CD4-positive, alpha-beta T cell treated with Interleukin-17A for 4 hours (primary cell): Measurements from ENCODE around the gene EIF1B.
"Not testable (repeated sequence)": the region's sequence is repeated elsewhere in the genome, so short reads cannot be mapped to it uniquely, and the experiment has no call there.

Source experiments
- DNase-seq: peaks from one replicate; pipeline ENCODE4 v3.0.0-alpha.2; 2020; ENCODE audit warnings: mixed read lengths

The EIF1B gene

DNA sequence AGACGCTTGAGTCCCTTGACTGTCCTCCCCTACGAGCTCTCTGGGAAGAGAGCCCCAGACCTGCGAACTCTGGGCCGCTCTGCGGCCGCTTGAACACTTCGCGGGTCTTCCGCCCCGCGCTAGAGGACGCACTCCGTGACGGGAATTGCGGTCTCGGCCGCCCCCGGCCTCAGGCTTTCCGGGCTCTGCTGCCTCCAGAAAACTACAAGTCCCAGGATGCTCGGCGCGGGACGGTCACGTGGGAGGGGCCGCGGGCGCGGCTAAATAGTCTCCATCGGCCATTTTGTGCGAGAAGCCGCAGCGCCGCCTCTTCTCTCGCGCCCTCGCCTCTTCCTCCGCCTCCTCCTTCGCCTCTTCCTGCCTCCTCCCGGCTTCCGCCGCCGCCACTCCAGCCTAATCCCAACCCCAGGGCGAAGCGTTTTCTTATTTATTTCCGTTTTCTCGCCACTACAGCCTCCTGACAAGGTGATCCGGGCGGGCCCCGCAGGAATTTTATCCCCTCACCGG lies at the start of gene EIF1B:
Gene EIF1B, plus strand, starts transcription at position 290 of the 507 bp plus-strand sequence. CDS start 235 bp downstream, outside the sequence.
- DNase-seq = peak; percentile 99

DNA sequence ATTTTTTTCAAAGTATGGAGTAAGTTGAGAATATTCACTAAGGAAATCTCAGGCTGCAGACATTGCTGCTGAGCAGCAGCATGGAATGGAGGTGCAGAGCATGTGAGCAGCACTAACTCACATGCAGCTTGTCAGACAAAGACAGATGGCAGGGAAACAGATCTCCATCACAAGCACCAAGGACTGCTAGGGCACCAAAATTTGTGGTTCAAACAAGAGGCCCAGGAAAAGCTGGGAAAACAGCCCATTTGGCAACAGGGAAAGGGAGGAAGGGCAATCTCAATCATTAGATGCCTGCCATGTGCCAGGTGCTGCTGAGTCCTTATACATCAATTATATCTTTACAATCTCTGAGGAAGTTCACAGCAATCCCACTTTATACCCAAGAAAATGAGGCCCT lies 47.2 kb upstream of the EIF1B start:
- no peak for DNase-seq

DNA sequence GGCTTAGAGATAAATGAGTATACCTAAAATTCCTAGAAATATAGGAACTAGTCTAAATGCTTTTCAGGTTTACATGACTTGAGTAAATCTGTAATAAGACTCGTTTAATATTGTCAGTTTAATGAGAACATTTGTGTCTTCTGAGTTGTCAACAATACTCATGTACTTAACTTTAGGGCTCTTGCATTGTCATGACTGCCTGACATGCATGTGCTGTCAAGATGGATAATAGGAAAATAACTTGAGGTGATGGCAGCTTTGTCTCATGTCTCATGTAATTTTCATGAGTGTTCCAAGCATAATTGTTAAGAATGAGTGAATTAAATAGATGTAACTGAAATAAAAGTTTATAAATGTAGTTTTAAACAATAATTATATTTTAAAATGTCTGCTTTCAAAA lies 45.1 kb upstream of the EIF1B start:
- no peak for DNase-seq

DNA sequence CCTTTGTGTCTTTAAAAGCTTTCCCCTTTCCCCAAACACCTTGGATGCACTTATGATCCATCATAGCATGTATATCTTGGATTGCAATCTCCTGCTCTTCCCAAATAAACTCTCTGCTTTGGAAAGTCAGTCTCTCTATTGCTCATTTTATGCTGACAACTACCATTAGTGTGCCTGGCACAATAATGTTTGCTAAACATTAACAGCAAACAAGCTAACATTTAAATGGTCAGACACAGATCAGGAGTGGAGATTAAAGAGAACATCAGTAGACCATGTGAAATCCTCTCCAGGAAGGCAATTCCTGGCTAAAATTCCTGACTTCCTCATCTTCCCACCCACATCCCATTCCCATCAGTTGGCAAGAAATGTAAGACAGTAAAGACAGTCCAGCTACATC lies 44.3 kb upstream of the EIF1B start:
- DNase-seq = no peak

DNA sequence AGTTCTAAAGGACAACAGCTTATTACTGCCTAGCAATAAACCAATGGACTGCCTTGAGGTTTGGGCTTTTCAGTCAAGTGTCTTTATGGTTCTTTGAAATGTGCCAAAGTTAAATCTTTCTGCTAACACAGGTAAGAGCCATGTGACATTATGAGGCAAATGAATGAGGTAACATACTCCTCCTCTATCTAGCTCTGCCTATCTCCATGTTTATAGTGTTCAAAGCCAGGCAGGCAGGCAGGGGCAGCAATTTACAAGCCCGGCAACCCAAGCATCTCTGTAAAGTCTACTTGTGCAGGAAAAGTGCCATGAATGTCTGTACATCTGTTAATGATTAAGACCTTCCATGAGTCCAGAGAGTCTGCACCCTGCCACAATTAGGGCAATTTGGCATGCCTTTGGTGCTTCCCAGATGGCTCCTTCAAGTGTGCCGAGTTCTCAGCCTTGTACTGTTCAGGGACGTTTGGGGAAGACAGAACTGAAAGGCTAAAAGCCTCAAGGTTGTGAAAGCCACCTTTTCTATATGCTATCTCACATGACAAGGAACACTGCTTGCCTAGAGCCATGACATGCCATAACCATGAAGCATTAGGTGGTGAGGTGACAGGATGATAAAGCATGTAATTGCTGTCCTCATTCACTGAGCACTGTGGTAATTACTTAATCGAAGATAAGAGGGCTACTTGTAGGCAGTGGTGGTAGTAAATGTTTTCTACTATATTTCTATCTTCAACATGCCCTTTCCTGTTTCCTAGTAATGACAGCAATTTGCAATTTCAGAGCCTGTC lies 41.4 kb upstream of the EIF1B start:
- DNase-seq = no peak

DNA sequence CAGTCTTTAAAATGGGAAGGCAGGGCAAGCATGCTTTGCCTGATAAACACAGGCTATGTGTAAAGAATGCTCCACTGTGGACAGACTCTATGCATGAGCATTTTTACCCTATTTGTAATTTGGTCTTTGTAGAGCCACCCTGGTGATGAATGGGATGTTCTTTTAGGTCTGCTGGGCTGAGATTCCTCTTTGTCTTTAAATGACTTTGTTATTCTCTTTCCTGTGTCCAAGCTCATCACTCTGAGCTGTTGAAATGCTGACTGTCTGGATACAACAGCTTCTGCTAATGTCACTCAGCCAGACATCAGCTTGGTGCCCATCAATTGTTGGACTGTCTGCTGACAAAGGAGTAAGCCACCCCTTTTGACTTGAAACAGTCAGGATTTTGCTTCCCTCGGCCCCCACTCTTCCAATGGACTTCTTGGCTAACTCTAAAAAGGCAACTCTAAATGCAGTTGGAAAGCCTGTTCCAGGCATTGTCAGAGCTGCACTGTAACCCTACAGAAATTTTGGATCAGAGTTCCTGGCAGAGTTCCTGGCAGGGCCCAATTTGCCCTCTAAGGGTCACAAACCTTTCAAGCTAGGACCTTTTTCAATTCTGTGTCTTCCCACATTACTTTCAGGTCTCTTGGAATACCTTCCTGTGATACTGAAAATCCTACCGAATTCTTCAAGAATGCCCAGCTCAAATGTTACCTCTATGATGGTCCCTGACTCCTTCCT lies 40.5 kb upstream of the EIF1B start:
- no peak for DNase-seq

DNA sequence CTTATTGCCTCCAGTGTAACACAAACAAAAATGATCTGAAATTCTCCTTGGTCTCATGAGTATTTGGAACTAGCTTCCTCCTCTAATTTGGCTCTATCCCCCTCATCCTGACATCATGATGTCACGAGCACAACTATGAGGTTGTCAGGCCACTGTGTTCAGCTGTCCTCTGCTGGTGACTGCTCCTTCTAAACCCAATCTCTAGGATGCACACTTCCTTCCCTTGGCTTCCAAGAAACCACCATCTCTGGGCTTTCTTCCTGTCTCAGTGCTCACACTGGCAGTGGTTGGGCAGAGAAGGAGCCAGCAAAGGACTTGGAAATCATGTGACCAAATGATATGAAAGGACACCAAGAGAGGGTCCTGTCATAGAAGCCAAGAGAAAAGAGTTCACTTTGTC lies 30.7 kb upstream of the EIF1B start:
- no peak for DNase-seq

DNA sequence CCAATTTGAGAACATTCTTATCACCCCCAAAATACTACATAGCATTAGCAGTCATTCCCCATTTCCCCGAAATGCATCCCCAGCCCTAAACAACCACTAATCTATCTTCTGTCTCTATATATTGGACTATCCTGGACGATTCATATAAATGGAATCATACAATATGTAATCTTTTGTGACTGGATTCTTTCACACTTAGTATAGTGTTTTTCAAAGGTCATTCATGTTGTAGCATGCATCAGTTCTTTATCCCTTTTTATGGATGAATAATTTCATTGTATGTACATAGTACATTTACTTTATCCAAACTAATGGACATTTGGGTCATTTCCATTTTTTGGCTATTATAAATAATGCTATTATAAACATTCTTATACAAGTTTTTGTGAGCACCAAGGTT lies 27.5 kb upstream of the EIF1B start:
- DNase-seq = no peak

DNA sequence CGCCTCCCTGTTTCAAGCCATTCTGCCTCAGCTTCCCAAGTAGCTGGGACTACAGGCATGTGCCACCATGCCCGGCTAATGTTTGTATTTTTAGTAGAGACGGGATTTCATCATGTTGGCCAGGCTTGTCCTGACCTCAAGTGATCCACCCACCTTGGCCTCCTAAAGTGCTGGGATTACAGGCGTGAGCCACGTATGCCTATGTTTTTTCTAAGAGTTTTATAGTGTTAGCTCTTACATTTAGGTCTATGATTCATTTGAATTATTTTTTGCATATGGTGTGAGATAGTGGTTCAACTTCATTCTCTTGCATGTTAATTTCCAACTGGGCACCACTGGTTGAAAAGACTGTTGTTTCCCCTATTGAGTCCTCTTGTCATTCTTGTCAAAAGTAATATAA lies 26.4 kb upstream of the EIF1B start:
- DNase-seq = not testable (repeated sequence)

DNA sequence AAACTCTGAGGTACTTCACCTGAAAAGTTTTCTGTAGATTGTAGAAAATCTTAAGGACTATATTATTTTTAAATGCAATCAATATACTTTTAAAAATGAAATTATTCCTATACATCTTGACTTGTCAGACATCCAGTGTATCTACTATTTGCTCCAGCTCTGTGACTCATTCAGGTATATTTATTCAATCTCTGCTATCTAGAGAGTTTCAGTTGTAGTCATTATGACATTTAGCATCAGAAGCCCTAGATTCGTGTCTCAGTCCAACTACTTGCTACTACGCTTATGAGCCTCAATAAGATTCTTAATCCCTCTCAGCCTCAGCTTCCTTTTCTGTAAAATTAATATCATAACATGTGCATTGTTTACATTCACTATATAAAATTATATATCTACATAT lies 22.3 kb upstream of the EIF1B start:
- DNase-seq = no peak

DNA sequence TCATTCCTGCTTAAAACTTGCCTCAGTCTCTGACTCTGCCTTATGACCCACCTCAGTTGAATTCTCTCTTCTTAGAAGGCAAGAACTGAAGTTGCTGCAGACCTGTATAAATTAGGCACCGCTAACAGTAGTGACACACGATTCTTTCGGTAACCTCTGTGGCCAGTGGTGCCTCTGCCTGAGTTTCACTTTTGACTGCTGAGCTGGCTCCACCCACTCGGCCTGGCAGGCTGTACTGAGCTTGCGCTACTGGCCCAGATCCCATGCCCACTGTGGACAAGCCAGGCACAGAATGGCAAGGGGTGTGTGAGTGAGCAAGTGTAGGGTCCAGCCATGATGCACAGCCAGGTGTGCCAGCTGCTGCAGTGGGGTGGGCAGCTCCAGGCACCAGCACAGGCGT lies 19.1 kb upstream of the EIF1B start:
- peak; percentile 16 for DNase-seq

DNA sequence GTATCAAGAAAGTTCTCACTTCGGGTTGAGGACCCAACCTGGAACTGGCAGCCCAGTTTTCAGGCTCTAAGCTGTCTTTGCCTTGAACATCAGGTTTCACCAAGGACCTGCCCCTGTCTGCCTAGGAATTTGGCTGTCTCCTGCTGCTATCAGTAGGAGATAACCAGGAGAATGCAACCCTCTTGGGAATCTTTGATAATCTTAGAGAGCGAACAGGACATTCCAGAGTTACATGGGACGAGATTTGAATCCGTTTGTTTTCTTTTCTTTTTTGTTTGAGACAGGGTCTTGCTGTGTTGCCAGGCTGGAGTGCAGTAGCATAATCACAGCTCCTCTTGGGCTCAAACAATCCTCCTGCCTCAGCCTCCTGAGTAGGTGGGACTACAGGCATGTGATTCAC lies 18.0 kb upstream of the EIF1B start:
- no peak for DNase-seq

DNA sequence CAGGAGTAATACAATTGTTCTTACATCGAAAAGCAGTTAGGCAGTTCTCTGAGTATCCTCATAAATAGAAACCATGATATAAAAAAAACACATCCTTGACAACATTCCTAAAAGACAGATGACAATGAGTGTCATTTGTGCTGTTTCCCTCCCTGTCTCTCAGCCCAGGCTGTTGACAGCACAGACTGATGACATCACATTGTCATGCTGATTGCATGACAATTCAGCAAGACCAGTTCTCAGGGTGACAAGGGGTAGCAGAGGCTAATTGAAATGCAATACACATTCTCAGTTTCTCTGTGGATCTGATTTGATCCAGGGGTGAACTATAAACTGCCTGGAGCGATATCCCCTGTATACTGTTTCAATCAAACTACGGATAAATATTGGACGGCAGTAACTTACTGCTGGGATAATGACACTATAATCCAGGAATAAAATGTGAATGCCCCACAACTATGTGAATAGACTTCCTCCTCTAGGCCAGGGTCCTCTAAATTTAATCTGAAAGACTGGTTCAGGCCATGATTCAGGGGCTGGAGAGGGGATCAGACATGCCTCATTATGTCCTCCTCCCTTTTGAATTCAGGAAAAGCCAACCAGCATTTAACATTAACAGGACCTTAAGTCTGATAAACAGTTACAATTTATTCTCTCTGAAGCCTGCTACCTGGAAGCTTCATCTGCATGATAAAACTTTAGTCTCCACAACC lies 16.7 kb upstream of the EIF1B start:
- no peak for DNase-seq

DNA sequence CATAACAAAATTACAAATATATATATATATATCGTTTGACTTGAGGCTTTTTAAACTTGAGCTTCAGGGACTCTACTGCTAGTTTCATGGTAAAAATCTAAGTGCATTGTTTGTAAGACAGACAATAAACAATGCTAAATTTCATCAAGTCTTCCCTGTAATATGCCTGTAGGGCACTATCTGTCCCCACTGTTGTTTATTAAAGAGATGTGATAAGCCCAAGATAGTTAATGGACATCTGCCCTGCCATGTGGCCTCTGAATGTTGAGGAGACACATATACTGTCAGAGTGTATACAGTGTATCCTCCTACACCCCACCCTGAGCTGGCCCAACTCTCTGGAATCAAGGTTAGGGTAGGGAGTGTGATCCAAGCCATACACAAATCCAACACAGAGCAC lies 15.1 kb upstream of the EIF1B start:
- no peak for DNase-seq

DNA sequence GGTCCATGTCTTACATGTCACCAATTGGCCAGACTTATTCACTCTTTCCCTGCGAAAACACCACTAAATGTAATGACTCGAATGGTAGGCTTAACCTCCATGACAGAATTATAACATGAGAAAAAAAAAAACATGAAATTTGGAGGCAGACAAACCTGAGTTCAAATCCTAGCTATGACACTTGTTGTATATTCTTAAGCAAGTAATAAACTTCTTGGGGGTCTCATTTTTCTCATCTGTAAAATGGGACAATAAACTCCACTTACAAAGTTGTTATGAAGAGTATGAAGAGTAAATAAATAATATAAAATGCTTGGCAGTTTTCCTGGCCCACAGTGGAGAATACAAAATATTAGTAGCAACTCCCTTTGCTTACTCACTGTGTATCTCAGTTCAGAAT lies 11.4 kb upstream of the EIF1B start:
- DNase-seq = no peak

DNA sequence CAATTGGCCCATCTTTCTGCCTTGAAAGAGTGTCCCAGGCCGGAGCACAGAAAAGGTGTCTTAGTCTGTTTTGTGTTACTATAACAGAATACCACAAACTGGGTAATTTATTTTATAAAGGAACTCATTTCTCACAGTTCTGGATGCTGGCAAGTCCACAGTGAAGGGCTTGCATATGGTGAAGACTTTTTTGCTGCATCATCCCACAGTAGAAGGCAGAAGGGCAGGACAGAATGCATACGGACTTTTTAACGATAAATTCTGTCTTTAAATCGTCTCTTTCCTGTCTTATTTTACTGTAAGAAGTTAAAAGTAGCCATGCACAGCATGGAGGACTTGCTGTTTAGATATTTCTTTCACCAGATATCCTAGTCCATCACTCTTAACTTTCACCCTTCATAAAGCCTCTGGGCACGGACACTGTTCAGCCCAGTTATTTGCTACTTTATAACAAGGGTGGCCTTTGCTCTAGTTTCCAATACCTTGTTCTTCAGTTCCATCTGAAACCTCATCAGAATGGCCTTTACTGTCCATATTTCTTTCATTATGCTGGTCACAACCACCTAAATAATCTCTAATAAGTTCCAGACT lies 10.3 kb upstream of the EIF1B start:
- DNase-seq = no peak

DNA sequence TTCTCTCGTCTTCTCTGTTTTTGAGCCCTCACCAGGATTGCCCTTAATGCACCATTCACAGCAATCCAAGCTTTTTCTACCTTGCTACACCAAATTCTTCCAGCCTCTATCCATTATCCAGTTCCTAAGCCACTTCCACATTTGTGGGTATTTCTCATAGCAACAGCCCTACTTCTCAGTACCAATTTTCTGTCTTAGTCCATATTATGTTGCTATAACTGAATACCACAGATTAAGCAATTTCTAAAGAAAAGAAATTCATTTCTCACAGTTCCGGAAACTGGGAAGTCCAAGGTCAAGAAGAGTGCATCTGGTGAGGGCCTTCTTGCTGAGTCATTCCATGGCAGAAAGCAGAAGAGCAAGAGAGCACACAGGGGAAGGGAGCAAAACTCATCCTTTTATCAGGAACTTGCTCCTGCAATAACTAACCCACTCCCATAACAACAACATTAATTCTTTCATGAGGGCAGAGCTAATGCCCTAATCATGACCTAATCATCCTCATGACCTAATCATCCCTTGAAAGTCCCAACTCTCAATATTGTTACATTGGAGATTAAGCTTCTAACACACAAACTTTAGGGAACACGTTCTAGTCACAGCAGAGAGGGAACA lies 9.7 kb upstream of the EIF1B start:
- no peak for DNase-seq

DNA sequence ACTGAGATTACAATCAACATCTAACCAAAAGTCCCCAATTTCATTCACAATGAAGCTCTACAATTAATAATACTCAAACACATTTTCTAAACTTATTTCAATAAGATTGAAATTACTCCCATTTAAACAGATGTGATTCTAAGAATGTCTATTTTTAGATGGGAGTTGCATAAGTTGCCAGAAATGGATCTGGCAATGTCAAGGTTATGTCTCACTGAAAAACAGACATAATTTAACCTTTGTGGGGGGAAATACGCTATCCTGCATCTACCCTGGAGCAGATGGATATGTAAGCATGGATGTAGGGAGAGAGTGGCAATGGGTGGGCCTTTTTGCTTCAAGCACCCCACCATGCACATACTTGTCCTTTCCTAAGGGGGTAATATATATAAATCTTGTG lies 6.7 kb upstream of the EIF1B start:
- no peak for DNase-seq

DNA sequence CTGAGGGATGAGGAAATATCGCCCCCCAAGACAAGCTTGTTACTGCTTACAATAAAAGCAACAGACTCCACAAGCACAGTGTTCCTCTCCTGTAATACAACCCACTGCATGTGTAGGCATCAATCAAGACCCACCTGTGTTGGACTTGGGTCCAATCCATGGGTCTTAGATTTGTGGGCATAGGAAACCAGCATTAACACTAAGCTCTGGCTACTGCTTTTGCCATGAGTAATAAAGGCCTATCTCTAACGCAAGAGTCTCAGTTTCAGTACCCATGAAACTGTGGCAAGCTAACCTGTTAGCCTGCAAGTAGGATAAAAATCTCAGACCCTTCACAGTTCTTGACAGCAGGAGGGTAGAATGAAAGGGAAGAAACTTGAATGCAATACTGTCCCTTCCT lies 5.2 kb upstream of the EIF1B start:
- DNase-seq = no peak

DNA sequence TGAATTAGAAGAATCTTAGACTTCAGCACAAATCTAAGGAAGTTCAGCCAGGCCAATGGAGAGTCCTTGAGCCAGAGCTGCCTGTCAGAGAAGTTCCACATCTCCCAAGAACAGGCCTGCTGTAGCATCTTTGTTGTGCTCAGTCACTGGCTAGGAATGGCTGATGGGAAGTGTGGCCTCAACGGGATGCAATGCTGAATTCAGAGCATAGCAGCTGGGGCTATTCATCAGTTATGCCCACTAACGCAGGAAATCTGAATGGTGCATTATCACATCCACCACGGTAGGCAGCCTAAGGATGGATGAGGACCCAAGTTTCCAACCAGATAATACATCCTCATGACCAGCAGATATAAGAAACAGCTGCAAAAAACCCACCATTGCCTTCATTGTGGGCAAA lies 3.2 kb upstream of the EIF1B start:
- no peak for DNase-seq

DNA sequence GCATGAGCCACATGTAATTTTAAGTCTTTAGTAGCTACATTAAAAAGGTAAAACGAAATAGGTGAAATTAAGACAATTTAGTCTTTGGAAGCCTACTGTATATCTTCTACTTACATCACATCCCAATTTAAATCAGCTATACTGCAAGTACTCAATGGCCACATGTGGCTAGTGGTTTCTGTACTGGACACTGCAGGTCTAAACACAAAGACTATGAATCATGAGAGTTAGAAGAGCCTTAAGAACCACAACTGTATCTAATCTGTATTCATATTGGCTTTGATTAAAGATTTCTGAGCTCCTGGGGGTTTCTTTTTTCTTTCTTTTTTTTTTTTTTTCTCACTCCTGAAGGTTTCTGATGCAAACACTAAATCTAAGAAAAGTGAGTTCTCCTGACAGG lies 2.3 kb upstream of the EIF1B start:
- no peak for DNase-seq

DNA sequence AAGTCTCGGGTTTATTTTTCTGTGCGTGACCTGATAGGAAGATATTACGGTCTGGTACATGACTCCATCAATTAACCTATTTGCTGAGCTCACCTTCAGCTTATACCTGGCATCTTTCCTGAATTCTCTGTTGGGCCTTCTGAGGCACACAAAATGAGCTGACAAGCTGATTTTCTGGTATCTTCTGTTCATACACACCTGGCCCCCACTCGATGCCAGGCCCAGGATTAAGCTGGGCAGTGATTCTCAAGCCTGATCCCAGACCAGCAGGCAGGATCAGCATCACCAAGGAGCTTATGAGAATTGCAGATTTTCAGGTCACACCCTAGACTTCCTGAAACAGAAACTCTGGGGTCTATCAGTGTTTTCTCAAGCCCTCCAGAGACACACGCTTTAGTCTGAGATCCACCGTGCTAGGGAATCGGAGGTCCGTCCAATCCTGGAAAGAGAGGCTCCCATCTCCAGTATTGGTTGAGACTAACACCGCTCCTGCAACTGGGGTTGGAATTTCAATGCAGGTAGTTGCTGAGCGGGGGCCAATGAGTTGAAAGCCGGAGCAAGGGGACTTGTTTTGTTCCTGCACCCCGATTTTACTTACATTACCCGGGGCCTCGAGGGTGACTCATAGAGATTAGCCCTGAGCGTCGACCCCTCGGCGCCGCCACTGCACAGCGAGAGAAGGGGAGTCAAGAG lies 636 bp upstream of the EIF1B start:
- no peak for DNase-seq
